HCT116 (cell line): ENCODE data around the gene PI4K2A. TPM values are rescaled to one million over a fixed set of nuclear protein-coding genes. Genes with fewer than 3 reads are reported as not detected.
"Not testable (repeated sequence)": the region's sequence is repeated elsewhere in the genome, so short reads cannot be mapped to it uniquely, and the experiment has no call there.

ENCODE experiments used
- ATAC-seq: fragments of 200-7000 bp; cut with Tn5 transposase; 2 replicates; pipeline ENCODE4 v1.9.1; 2020; ENCODE audit warnings: mild to moderate bottlenecking, moderate library complexity
- BruUV-seq: library from RNA; stranded (reverse); fragments of 400-500 nt; replicated peaks from 2 replicates; lab custom pipeline; 2021; lab: Mats Ljungman, UMichigan
- CTCF ChIA-PET: fragments of 300-600 bp; sonication (Branson Sonifier 250); formaldehyde crosslinking; loops from one replicate; lab custom pipeline; 2021; ENCODE audit warnings: antibody characterized with exemption; lab: Charles Lee
- POLR2A ChIA-PET: fragments of 300-600, 350-600 bp; sonication (Branson Sonifier 250); formaldehyde crosslinking; loops from one replicate; lab custom pipeline; 2021; ENCODE audit warnings: antibody characterized with exemption; lab: Charles Lee
- RAD21 ChIA-PET, 2 experiments: fragments of 300-600 bp; sonication (Branson Sonifier 250); formaldehyde crosslinking; loops; one replicate each; lab custom pipeline; 2023; ENCODE audit warnings: low total read pairs in 2 of 2; ENCODE audit not compliant: uncharacterized antibody in 2 of 2, unreplicated experiment in 2 of 2, low non-redundant PET in 1 of 2; lab: Charles Lee
- DNase-seq: peaks from one replicate; pipeline ENCODE4 v3.0.0-alpha.2; 2010; ENCODE audit warnings: low read depth, low spot score
- H2AFZ ChIP-seq: fragments of 200-600 bp; shearing (Covaris generic), sonication (generic); 2 replicates; pipeline ENCODE4 v1.6.1; 2017; ENCODE audit warnings: low read depth, mixed run types, mixed read lengths, antibody characterized with exemption, low read length; ENCODE audit not compliant: poor library complexity, severe bottlenecking
- H3K27ac ChIP-seq: 2 replicates; pipeline ENCODE4 v1.5.1; 2012; ENCODE audit warnings: low read depth, low read length
- H3K27me3 ChIP-seq: fragments of 200-600 bp; sonication (generic); 2 replicates; pipeline ENCODE4 v1.6.1; 2016; ENCODE audit warnings: mixed run types, low read length, mixed read lengths; ENCODE audit not compliant: insufficient read depth
- H3K36me3 ChIP-seq, 2 experiments: fragments of 200-500 bp in 1 of 2; fragments of 200-600 bp in 1 of 2; sonication (Bioruptor generic) in 1 of 2; sonication (generic) in 1 of 2; 2 replicates each; pipeline versions ENCODE4 v1.5.1 to v1.6.1; 2014 to 2016; ENCODE audit warnings: low read length in 2 of 2, inconsistent platforms in 1 of 2, mixed read lengths in 1 of 2, mixed run types in 1 of 2; ENCODE audit not compliant: insufficient read depth in 2 of 2, control insufficient read depth in 1 of 2
- H3K4me1 ChIP-seq, 2 experiments: fragments of 200-600 bp in 1 of 2; sonication (generic) in 1 of 2; 2 replicates each; pipeline versions ENCODE4 v1.5.1 to v1.6.1; 2012 to 2017; ENCODE audit warnings: low read length in 2 of 2, inconsistent platforms in 1 of 2, mild to moderate bottlenecking in 1 of 2, mixed read lengths in 1 of 2, mixed run types in 1 of 2, moderate library complexity in 1 of 2; ENCODE audit not compliant: insufficient read depth in 2 of 2, control insufficient read depth in 1 of 2
- H3K4me2 ChIP-seq: fragments of 200-600 bp; sonication (generic); 2 replicates; pipeline ENCODE4 v1.6.1; 2017; ENCODE audit warnings: mixed run types, low read length, mixed read lengths
- H3K4me3 ChIP-seq, 2 experiments: fragments of 200-600 bp in 1 of 2; sonication (generic) in 1 of 2; replicated peaks in 1 of 2; 2 replicates each; pipeline ENCODE4 v1.5.1; 2011 to 2016; ENCODE audit warnings: low read length in 2 of 2, control low read depth in 1 of 2, low read depth in 1 of 2, mild to moderate bottlenecking in 1 of 2, mixed read lengths in 1 of 2, mixed run types in 1 of 2
- H3K79me2 ChIP-seq: fragments of 200-600 bp; sonication (generic); 2 replicates; pipeline ENCODE4 v1.6.1; 2017; ENCODE audit warnings: mild to moderate bottlenecking, mixed run types, low read length, moderate library complexity, mixed read lengths; ENCODE audit not compliant: insufficient read depth
- H3K9ac ChIP-seq: fragments of 200-600 bp; sonication (generic); 2 replicates; pipeline ENCODE4 v1.6.1; 2016; ENCODE audit warnings: low read length, mixed read lengths
- H3K9me2 ChIP-seq: fragments of 200-600 bp; sonication (generic), shearing (Covaris generic); 2 replicates; pipeline ENCODE4 v1.6.1; 2017; ENCODE audit warnings: mixed run types, mild to moderate bottlenecking, moderate library complexity; ENCODE audit not compliant: insufficient read depth
- H3K9me3 ChIP-seq, 2 experiments: fragments of 200-500 bp in 1 of 2; fragments of 200-600 bp in 1 of 2; sonication (Bioruptor generic) in 1 of 2; sonication (generic) in 1 of 2; 2 replicates each; pipeline ENCODE4 v1.6.1; 2014 to 2017; ENCODE audit warnings: low read length in 2 of 2, mixed read lengths in 2 of 2, inconsistent platforms in 1 of 2, low read depth in 1 of 2, mild to moderate bottlenecking in 1 of 2, mixed run types in 1 of 2, moderate library complexity in 1 of 2; ENCODE audit not compliant: control insufficient read depth in 1 of 2, insufficient read depth in 1 of 2
- H4K20me1 ChIP-seq: fragments of 200-600 bp; sonication (generic), shearing (Covaris generic); 2 replicates; pipeline ENCODE4 v1.6.1; 2017; ENCODE audit warnings: mixed run types, mild to moderate bottlenecking, moderate library complexity; ENCODE audit not compliant: insufficient read depth
- ZFX ChIP-seq: fragments of 450-650 bp; IDR thresholded peaks from 2 replicates; pipeline ENCODE4 v1.6.1; 2017
- intact Hi-C: fragments of 100-400 bp; cut with micrococcal nuclease; formaldehyde crosslinking; loops from 2 replicates; pipeline ENCODE4 v1.10.0; 2022
- total RNA-seq: library from RNA; stranded (reverse); gene quantifications from one replicate; pipeline ENCODE4 v1.2.1, GENCODE V29; 2021; ENCODE audit not compliant: unreplicated experiment
- TF ChIP-seq, protein P1 (sequence below): IDR thresholded peaks from 2 replicates; pipeline ENCODE4 v1.6.1; 2012

The PI4K2A gene
- total RNA-seq, 1 experiment from 2014 or later = 20.0 TPM

DNA sequence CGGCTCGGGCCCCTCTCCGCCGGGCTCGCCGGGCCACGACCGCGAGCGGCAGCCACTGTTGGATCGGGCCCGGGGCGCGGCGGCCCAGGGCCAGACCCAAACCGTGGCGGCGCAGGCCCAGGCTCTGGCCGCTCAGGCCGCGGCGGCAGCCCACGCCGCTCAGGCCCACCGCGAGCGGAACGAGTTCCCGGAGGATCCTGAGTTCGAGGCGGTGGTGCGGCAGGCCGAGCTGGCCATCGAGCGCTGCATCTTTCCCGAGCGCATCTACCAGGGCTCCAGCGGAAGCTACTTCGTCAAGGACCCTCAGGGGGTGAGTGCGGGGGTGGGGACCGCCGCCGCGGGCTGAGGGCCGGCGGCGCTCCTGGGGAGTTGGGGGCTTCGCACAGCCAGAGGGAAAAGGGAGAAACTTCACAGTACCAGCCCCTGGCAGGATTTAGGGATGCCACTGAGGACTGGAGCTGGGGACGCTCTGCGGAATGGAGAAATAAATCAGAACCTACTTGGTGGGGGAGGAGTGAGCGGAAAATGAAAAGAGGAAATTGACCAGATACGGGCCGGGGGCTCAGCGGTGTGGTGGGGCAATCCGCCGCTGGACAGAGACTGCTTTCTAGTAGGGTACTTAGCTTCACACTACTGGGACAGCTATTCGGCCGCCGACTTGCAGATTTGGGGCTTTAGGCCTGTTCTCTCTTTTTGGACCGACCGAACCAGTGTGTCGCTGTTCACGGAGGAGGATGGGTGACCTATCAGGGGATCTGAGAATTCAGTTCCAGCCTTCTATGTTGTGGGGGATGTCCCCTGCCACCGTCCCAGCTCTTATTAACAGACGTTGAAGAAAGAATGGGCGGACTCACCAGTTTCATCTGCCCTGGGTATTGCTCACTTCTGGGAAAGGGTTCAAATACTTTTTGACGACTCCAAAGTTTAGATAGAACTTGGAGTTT lies 669 bp downstream of the PI4K2A start:
- ChIA-PET RAD21 (no interaction called here), CTCF (interaction anchor here (0.6 to 1.0 kb wide), 2 partner anchors 8 to 94 kb away, joined by 3 read pairs; no protein-coding TSS in a partner anchor), POLR2A (interaction anchor here (1.0 to 1.8 kb wide), 2 partner anchors 8 to 69 kb away, joined by 3 to 8 read pairs; no protein-coding TSS in a partner anchor)
- H3K9me2 ChIP-seq = no peaks in the 10 kb centered on the region
- peak; percentile 83 for TF ChIP-seq ZFX
- TF ChIP-seq, protein P1, sequence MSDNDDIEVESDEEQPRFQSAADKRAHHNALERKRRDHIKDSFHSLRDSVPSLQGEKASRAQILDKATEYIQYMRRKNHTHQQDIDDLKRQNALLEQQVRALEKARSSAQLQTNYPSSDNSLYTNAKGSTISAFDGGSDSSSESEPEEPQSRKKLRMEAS = no peak
- H3K27ac ChIP-seq = peak overlapping the region; percentile 67
- H3K36me3 ChIP-seq = peaks cover 6 to 18% of the 10 kb centered on the region in 2 experiments; a peak in 2 of 4 replicates
- peak overlapping the region; percentile 94 for H3K9ac ChIP-seq
- peaks cover 36% of the 10 kb centered on the region for H3K79me2 ChIP-seq
- H3K9me3 ChIP-seq = no peaks in the 10 kb centered on the region
- H4K20me1 ChIP-seq = no peaks in the 10 kb centered on the region
- H3K4me2 ChIP-seq = peak overlapping the region; percentile 85
- H3K4me1 ChIP-seq = peaks cover 8 to 18% of the 10 kb centered on the region in 2 experiments; a peak in 3 of 4 replicates
- H3K4me3 ChIP-seq = peak overlapping the region; percentile 83 to 86
- TSS peak; percentile 76 for BruUV-seq
- intact Hi-C loops = no loop called here
- no peaks in the 10 kb centered on the region for H3K27me3 ChIP-seq
- no peak overlapping the region for H2AFZ ChIP-seq
- ATAC-seq (peak; percentile 29), DNase-seq (no peak)

GRCh38 chr10:97642471-97643159 lies 2.1 kb downstream of the PI4K2A start:
- H3K79me2 ChIP-seq = peaks cover 43% of the 10 kb centered on the region

More at GRCh38 chr10:97642471-97643159, 2.1 kb downstream of the PI4K2A start:
- H4K20me1 ChIP-seq, ATAC-seq, BruUV-seq, H3K27me3 ChIP-seq, H3K4me2 ChIP-seq, DNase-seq, intact Hi-C loops, H3K9me2 ChIP-seq, H2AFZ ChIP-seq, H3K9me3 ChIP-seq, POLR2A ChIA-PET, RAD21 ChIA-PET, H3K4me3 ChIP-seq, H3K27ac ChIP-seq, H3K9ac ChIP-seq, CTCF ChIA-PET: not testable (repeated sequence)
- Histone ChIP-seq H3K4me1 (peaks cover 15 to 27% of the 10 kb centered on the region in 2 experiments), H3K36me3 (peaks cover 6 to 18% of the 10 kb centered on the region in 2 experiments; a peak in 2 of 4 replicates)
